Esophagus squamous epithelium (tissue), 5 donors: ENCODE measurements around the gene MGAT5B. TPM values are rescaled to one million over a fixed set of nuclear protein-coding genes. Genes with fewer than 3 reads are reported as not detected.

Source experiments
- DNase-seq: peaks from one replicate; lab custom pipeline; 2025; lab: John Stamatoyannopoulos, UW
- H3K27ac ChIP-seq, 4 donors: fragments of 200-600 bp; sonication (generic); one replicate each; pipeline ENCODE4 v1.5.1; 2016 to 2019; ENCODE audit warnings: mild to moderate bottlenecking in 1 of 4
- H3K27me3 ChIP-seq, 4 donors: fragments of 200-600 bp; sonication (generic); 1 replicate in 3 of 4; 2 replicates in 1 of 4; pipeline versions ENCODE4 v1.5.1 to v1.6.0; 2017 to 2021; ENCODE audit warnings: antibody characterized with exemption in 1 of 4
- H3K36me3 ChIP-seq, 3 donors: fragments of 200-600 bp; sonication (generic); one replicate each; pipeline ENCODE4 v1.5.1; 2016 to 2019
- H3K4me1 ChIP-seq, 3 donors: fragments of 200-600 bp; sonication (generic); one replicate each; pipeline ENCODE4 v1.5.1; 2017 to 2019
- H3K4me3 ChIP-seq, 4 donors: fragments of 200-600 bp; sonication (generic); 1 replicate in 3 of 4; 2 replicates in 1 of 4; pipeline ENCODE4 v1.5.1; 2016 to 2019; ENCODE audit warnings: mild to moderate bottlenecking in 2 of 4, moderate library complexity in 1 of 4
- H3K9me3 ChIP-seq, 3 donors: fragments of 200-600 bp; sonication (generic); one replicate each; pipeline ENCODE4 v1.5.1; 2016 to 2019
- POLR2A ChIP-seq, 4 donors: fragments of 450-650 bp; IDR thresholded peaks; one replicate each; pipeline ENCODE4 v1.6.1; 2017; ENCODE audit warnings: antibody characterized with exemption in 4 of 4, mild to moderate bottlenecking in 4 of 4, moderate library complexity in 3 of 4
- WGBS, 2 donors: methylation state at CpG; one replicate each; pipeline ENCODE4 v1.1.5; 2018; 5-methylcytosine and 5-hydroxymethylcytosine counted together
- intact Hi-C: fragments of 100-400 bp; cut with DNase I; formaldehyde crosslinking; loops from one replicate; pipeline ENCODE4 v1.15.0; 2022
- total RNA-seq, 4 donors: library from RNA; depleted of rRNA; stranded (reverse); fragments of >200 nt; gene quantifications; one replicate each; pipeline ENCODE4 v1.1.0, GENCODE V29; 2016
- TF ChIP-seq, protein P1 (sequence below), 6 experiments: fragments of 450-650 bp in 4 of 6; fragments of 200-600 bp in 2 of 6; sonication (generic) in 2 of 6; IDR thresholded peaks; one replicate each; pipeline ENCODE4 v1.5.1; 2016 to 2019; ENCODE audit warnings: antibody characterized with exemption in 6 of 6, mild to moderate bottlenecking in 4 of 6, moderate library complexity in 4 of 6
- donor health status: DM: yes; HTN: yes; CAD: no.

MGAT5B gene
- total RNA-seq, 4 donors from 2014 or later = 1.3 TPM; not detected in 3

DNA sequence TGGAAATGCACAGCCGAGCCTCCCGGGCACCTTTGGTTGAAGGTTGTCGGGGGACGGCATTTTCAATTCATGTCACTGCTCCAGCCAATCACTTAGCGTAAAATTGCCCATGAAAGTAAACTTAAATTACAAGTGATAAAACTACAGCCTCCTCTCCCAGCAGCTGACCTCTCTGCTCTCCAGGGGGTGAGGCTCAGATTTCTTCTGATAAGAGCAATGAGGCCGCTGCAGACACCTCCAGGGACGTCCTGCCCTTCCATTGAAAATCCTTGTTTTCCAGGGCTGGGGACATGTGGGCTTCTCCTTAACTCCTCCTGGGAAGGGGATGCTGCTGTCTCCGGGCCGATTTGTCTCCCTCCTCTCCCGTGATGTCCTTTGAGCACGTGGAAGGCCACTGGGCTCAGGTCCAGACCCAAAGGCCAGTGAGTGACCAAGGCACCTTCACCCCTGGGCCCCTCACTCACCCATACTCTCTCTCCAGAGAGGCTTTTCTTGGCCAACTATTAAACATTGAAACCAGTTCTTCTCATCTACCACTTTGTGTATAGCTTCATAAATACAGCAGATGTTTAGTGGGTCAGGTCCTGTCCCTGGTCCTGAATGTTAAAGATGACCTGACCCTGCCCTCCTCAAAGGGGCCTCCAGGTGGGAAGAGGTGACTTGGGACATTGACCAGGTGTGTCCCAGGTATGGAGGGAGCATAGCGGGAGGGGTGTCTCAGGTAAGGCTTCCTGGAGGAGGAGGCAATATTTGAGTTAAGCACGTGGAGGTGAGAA, 52.3 kb downstream of the MGAT5B start:
- TF ChIP-seq POLR2A (IDR thresholded peaks at IDR 0.05) = no peak
- TF ChIP-seq, protein P1, sequence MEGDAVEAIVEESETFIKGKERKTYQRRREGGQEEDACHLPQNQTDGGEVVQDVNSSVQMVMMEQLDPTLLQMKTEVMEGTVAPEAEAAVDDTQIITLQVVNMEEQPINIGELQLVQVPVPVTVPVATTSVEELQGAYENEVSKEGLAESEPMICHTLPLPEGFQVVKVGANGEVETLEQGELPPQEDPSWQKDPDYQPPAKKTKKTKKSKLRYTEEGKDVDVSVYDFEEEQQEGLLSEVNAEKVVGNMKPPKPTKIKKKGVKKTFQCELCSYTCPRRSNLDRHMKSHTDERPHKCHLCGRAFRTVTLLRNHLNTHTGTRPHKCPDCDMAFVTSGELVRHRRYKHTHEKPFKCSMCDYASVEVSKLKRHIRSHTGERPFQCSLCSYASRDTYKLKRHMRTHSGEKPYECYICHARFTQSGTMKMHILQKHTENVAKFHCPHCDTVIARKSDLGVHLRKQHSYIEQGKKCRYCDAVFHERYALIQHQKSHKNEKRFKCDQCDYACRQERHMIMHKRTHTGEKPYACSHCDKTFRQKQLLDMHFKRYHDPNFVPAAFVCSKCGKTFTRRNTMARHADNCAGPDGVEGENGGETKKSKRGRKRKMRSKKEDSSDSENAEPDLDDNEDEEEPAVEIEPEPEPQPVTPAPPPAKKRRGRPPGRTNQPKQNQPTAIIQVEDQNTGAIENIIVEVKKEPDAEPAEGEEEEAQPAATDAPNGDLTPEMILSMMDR (IDR thresholded peaks at IDR 0.05) = no peak

GRCh38 chr17:76921340-76922036, 53.3 kb downstream of the MGAT5B start:
- Histone ChIP-seq H3K27ac (no peak overlapping the region), H3K9me3 (no peaks in the 10 kb centered on the region), H3K27me3 (peaks cover 0 to 75% (median 0%) of the 10 kb centered on the region in 4 donors), H3K4me3 (no peak overlapping the region), H3K36me3 (no peaks in the 10 kb centered on the region), H3K4me1 (peaks cover 0 to 8% (median 0%) of the 10 kb centered on the region in 3 donors)
- intact Hi-C loops = no loop called here
- TF ChIP-seq, protein P1 (IDR thresholded peaks at IDR 0.05) = no peak
- no peak for TF ChIP-seq POLR2A (IDR thresholded peaks at IDR 0.05)
- WGBS, 2 donors = 79 to 83% methylated on average over 5 to 7 of the region's 12 CpGs
- no peak for DNase-seq

More for the DNA sequence above, 52.3 kb downstream of the MGAT5B start:
- Histone ChIP-seq H3K27me3 (peaks cover 0 to 84% (median 0%) of the 10 kb centered on the region in 4 donors), H3K36me3 (no peaks in the 10 kb centered on the region), H3K4me3 (no peak overlapping the region), H3K4me1 (peaks cover 0 to 3% (median 0%) of the 10 kb centered on the region in 3 donors), H3K9me3 (no peaks in the 10 kb centered on the region), H3K27ac (no peak overlapping the region)
- DNase-seq = no peak
- 47 to 58% methylated on average over 11 to 12 of the region's 13 CpGs for WGBS, 2 donors
- intact Hi-C loops = no loop called here

- intact Hi-C loops = no loop called here
- TF ChIP-seq POLR2A (IDR thresholded peaks at IDR 0.05) = no peak
- TF ChIP-seq, protein P1 (IDR thresholded peaks at IDR 0.05) = no peak
- Histone ChIP-seq H3K4me1 (peaks cover 0 to 8% (median 0%) of the 10 kb centered on the region in 3 donors), H3K4me3 (no peak overlapping the region), H3K27ac (no peak overlapping the region), H3K27me3 (peaks cover 0 to 71% (median 0%) of the 10 kb centered on the region in 4 donors), H3K9me3 (no peaks in the 10 kb centered on the region), H3K36me3 (no peaks in the 10 kb centered on the region)
- WGBS, 2 donors = 8 to 13% methylated on average over 1 of the region's 1 CpG
- DNase-seq = no peak
These were observed 53.9 kb downstream of the MGAT5B start for GRCh38 chr17:76922084-76922483.

DNA sequence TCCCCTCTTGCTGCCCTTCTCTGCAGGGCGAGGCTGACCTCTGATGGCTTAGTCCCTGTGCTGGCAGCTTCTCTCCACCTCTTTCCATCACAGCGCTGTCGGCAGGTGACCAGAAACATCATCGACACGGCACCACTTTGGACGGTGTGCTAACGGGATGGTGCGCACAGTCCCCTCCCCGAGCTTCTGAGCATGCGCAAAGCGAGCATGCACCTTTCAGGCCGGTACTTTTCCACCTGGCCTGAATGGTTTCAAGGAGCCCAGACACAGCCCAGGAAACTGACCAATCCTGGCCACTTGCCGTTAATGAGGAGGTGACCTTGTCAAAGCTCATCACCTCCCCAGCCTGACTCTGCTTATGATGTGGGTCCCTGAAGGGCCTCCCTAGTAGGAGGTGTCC, 54.8 kb downstream of the MGAT5B start:
- peaks cover 0 to 63% (median 0%) of the 10 kb centered on the region in 4 donors for H3K27me3 ChIP-seq
- no peak for TF ChIP-seq POLR2A (IDR thresholded peaks at IDR 0.05)
- TF ChIP-seq, protein P1 (IDR thresholded peaks at IDR 0.05) = no peak
- H3K27ac ChIP-seq = no peak overlapping the region
- no peak for DNase-seq
- no peaks in the 10 kb centered on the region for H3K36me3 ChIP-seq
- intact Hi-C loops = no loop called here
- no peak overlapping the region for H3K4me3 ChIP-seq
- 78 to 82% methylated on average over 6 to 11 of the region's 13 CpGs for WGBS, 2 donors
- H3K4me1 ChIP-seq = peaks cover 0 to 8% (median 0%) of the 10 kb centered on the region in 3 donors
- no peaks in the 10 kb centered on the region for H3K9me3 ChIP-seq

- H3K27ac ChIP-seq = no peak overlapping the region
- peaks cover 0 to 58% (median 0%) of the 10 kb centered on the region in 4 donors for H3K27me3 ChIP-seq
- H3K36me3 ChIP-seq = no peaks in the 10 kb centered on the region
- DNase-seq = no peak
- H3K4me3 ChIP-seq = no peak overlapping the region
- TF ChIP-seq, protein P1 (IDR thresholded peaks at IDR 0.05) = no peak
- TF ChIP-seq POLR2A (IDR thresholded peaks at IDR 0.05) = no peak
- H3K9me3 ChIP-seq = no peaks in the 10 kb centered on the region
- peaks cover 0 to 8% (median 0%) of the 10 kb centered on the region in 3 donors for H3K4me1 ChIP-seq
- intact Hi-C loops = no loop called here
- WGBS, 2 donors = 68 to 100% methylated on average over 1 to 11 of the region's 13 CpGs
These were observed 55.3 kb downstream of the MGAT5B start for GRCh38 chr17:76923491-76923890.
